OCI-LY3 (cell line): Measurements from ENCODE around the gene ICA1.

ENCODE experiments used
- EZH2phosphoT487 ChIP-seq: fragments of 200-600 bp; shearing (Covaris generic); IDR thresholded peaks from 2 replicates; pipeline ENCODE4 v1.6.1; 2018; ENCODE audit warnings: antibody characterized with exemption, mixed run types, low read depth
- TF ChIP-seq, protein P1 (sequence below): fragments of 200-600, 300-600 bp; sonication (generic); IDR thresholded peaks from 2 replicates; pipeline ENCODE4 v1.5.1; 2014; ENCODE audit warnings: antibody characterized with exemption, low read length, low read depth

DNA sequence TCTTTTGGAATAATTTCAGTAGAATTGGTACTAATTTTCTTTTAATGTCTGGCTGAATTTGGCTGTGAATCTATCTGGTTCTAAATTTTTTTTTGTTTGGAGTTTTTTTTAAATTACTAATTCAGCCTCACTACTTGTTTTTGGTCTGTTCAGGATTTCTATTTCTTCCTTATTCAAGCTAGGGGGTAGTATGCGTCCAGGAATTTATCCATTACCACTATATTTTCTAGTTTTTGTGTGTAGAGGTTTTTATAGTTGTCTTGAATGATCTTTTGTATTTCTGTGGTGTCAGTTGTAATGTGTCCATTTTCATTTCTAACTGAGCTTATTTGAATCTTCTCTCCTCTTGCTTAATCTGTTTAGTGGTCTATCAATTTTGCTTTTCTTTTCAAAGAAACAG lies 48.9 kb upstream of the ICA1 start:
- TF ChIP-seq, protein P1, sequence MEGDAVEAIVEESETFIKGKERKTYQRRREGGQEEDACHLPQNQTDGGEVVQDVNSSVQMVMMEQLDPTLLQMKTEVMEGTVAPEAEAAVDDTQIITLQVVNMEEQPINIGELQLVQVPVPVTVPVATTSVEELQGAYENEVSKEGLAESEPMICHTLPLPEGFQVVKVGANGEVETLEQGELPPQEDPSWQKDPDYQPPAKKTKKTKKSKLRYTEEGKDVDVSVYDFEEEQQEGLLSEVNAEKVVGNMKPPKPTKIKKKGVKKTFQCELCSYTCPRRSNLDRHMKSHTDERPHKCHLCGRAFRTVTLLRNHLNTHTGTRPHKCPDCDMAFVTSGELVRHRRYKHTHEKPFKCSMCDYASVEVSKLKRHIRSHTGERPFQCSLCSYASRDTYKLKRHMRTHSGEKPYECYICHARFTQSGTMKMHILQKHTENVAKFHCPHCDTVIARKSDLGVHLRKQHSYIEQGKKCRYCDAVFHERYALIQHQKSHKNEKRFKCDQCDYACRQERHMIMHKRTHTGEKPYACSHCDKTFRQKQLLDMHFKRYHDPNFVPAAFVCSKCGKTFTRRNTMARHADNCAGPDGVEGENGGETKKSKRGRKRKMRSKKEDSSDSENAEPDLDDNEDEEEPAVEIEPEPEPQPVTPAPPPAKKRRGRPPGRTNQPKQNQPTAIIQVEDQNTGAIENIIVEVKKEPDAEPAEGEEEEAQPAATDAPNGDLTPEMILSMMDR: no peak
- no peak for TF ChIP-seq EZH2phosphoT487
